Measurements from ENCODE around the gene PHEX.

DNA sequence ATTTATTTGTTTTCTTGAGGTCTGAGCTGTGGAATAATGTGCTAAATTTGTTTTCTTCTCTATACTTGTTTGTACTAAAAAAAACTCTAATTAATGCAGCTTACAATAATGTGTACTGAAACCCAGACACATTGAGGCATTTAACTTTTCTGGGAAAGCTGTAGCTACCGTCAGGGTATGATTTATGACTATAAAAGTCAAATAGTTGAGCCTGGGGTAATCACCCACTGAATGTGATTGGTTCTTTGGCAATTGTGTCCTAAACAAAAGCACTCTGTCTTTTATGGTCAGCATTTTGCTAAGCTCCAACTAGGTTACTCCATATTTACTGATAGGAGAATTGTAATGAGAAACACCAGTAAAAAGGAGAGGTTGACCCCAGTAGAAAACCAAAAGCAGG, 174.7 kb downstream of the PHEX start:
- TF ChIP-seq, protein P1, sequence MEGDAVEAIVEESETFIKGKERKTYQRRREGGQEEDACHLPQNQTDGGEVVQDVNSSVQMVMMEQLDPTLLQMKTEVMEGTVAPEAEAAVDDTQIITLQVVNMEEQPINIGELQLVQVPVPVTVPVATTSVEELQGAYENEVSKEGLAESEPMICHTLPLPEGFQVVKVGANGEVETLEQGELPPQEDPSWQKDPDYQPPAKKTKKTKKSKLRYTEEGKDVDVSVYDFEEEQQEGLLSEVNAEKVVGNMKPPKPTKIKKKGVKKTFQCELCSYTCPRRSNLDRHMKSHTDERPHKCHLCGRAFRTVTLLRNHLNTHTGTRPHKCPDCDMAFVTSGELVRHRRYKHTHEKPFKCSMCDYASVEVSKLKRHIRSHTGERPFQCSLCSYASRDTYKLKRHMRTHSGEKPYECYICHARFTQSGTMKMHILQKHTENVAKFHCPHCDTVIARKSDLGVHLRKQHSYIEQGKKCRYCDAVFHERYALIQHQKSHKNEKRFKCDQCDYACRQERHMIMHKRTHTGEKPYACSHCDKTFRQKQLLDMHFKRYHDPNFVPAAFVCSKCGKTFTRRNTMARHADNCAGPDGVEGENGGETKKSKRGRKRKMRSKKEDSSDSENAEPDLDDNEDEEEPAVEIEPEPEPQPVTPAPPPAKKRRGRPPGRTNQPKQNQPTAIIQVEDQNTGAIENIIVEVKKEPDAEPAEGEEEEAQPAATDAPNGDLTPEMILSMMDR (IDR thresholded peaks at IDR 0.05; ENCODE audit: low read length) = no peak
- TF ChIP-seq EZH2phosphoT487 (IDR thresholded peaks at IDR 0.05; ENCODE audit: low read length) (no peak), EZH2 (optimal IDR thresholded peaks at IDR 0.05; ENCODE audit: low read depth, low read length) (no peak)

All from MM.1S (cell line).